Osteocyte (in vitro differentiated cells): ENCODE data around the gene MAPK11. TPM values are rescaled to one million over a fixed set of nuclear protein-coding genes. Genes with fewer than 3 reads are reported as not detected.

ENCODE experiments used
- DNase-seq: peaks from one replicate; pipeline ENCODE4 v3.0.0; 2021; ENCODE audit warnings: mixed read lengths; ENCODE audit not compliant: unreplicated experiment; ENCODE audit errors: extremely low spot score
- H3K27ac Mint-ChIP-seq: one replicate; pipeline ENCODE4 v1.8.0; 2021; ENCODE audit warnings: mild to moderate bottlenecking, mixed read lengths; ENCODE audit not compliant: unreplicated experiment
- H3K27me3 Mint-ChIP-seq: one replicate; pipeline ENCODE4 v1.8.0; 2021; ENCODE audit warnings: mixed read lengths; ENCODE audit not compliant: unreplicated experiment
- H3K36me3 Mint-ChIP-seq: one replicate; pipeline ENCODE4 v1.8.0; 2021; ENCODE audit warnings: mixed read lengths; ENCODE audit not compliant: unreplicated experiment
- H3K4me1 Mint-ChIP-seq: one replicate; pipeline ENCODE4 v1.8.0; 2021; ENCODE audit warnings: mixed read lengths; ENCODE audit not compliant: unreplicated experiment
- H3K4me3 Mint-ChIP-seq: one replicate; pipeline ENCODE4 v1.8.0; 2021; ENCODE audit warnings: mild to moderate bottlenecking, moderate library complexity, mixed read lengths; ENCODE audit not compliant: unreplicated experiment
- H3K9me3 Mint-ChIP-seq: one replicate; pipeline ENCODE4 v1.8.0; 2021; ENCODE audit warnings: mixed read lengths; ENCODE audit not compliant: unreplicated experiment
- total RNA-seq: library from RNA; stranded (reverse); gene quantifications from 2 replicates; pipeline ENCODE4 v1.2.1, GENCODE V29; 2021
- TF ChIP-seq, protein P1 (sequence below): fragments of 200-600 bp; sonication (generic); IDR thresholded peaks from 2 replicates; pipeline ENCODE4 v1.5.0; 2021; ENCODE audit warnings: antibody characterized with exemption, mild to moderate bottlenecking, moderate library complexity

MAPK11 gene
- total RNA-seq, 1 donor from 2014 or later, result 6.4 TPM

GRCh38 chr22:50249341-50250248 is 20.6 kb downstream of the MAPK11 start:
- TF ChIP-seq, protein P1, sequence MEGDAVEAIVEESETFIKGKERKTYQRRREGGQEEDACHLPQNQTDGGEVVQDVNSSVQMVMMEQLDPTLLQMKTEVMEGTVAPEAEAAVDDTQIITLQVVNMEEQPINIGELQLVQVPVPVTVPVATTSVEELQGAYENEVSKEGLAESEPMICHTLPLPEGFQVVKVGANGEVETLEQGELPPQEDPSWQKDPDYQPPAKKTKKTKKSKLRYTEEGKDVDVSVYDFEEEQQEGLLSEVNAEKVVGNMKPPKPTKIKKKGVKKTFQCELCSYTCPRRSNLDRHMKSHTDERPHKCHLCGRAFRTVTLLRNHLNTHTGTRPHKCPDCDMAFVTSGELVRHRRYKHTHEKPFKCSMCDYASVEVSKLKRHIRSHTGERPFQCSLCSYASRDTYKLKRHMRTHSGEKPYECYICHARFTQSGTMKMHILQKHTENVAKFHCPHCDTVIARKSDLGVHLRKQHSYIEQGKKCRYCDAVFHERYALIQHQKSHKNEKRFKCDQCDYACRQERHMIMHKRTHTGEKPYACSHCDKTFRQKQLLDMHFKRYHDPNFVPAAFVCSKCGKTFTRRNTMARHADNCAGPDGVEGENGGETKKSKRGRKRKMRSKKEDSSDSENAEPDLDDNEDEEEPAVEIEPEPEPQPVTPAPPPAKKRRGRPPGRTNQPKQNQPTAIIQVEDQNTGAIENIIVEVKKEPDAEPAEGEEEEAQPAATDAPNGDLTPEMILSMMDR, result no peak
- no peak overlapping the region for H3K27ac Mint-ChIP-seq
- peaks cover 12% of the 10 kb centered on the region for H3K4me1 Mint-ChIP-seq
- no peak for DNase-seq
- no peaks in the 10 kb centered on the region for H3K9me3 Mint-ChIP-seq
- no peaks in the 10 kb centered on the region for H3K27me3 Mint-ChIP-seq
- peaks cover 2% of the 10 kb centered on the region for H3K36me3 Mint-ChIP-seq
- peak overlapping the region; percentile 76 for H3K4me3 Mint-ChIP-seq

GRCh38 chr22:50248196-50249081 is 21.7 kb downstream of the MAPK11 start:
- no peak overlapping the region for H3K27ac Mint-ChIP-seq
- no peak for DNase-seq
- H3K27me3 Mint-ChIP-seq, result no peaks in the 10 kb centered on the region
- H3K4me1 Mint-ChIP-seq, result peaks cover 18% of the 10 kb centered on the region
- TF ChIP-seq, protein P1, result no peak
- H3K4me3 Mint-ChIP-seq, result no peak overlapping the region
- no peaks in the 10 kb centered on the region for H3K9me3 Mint-ChIP-seq
- peaks cover 2% of the 10 kb centered on the region for H3K36me3 Mint-ChIP-seq

DNA sequence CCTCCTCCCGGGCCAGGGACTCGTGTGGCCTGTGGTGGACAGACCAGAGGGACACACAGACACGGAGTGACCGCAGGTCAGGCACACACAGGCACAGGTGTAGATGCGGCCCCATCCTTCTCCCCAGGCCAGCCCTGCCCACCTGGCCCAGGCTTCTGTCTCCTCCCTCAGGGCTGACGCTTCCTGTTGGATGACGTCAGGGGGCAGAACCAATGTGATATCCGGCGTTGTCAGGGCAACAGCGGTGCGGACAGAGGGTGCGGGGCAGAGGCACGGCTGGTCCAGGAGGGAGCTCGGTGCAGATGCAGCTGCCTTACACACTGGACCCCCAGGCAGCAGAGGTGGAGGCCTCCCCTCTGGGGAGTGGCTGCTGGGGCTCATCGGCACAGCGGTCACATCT is 22.4 kb downstream of the MAPK11 start:
- no peaks in the 10 kb centered on the region for H3K27me3 Mint-ChIP-seq
- no peak overlapping the region for H3K27ac Mint-ChIP-seq
- H3K4me1 Mint-ChIP-seq, result peaks cover 24% of the 10 kb centered on the region
- no peak for DNase-seq
- peaks cover 2% of the 10 kb centered on the region for H3K36me3 Mint-ChIP-seq
- H3K9me3 Mint-ChIP-seq, result no peaks in the 10 kb centered on the region
- H3K4me3 Mint-ChIP-seq, result no peak overlapping the region
- TF ChIP-seq, protein P1, result no peak

DNA sequence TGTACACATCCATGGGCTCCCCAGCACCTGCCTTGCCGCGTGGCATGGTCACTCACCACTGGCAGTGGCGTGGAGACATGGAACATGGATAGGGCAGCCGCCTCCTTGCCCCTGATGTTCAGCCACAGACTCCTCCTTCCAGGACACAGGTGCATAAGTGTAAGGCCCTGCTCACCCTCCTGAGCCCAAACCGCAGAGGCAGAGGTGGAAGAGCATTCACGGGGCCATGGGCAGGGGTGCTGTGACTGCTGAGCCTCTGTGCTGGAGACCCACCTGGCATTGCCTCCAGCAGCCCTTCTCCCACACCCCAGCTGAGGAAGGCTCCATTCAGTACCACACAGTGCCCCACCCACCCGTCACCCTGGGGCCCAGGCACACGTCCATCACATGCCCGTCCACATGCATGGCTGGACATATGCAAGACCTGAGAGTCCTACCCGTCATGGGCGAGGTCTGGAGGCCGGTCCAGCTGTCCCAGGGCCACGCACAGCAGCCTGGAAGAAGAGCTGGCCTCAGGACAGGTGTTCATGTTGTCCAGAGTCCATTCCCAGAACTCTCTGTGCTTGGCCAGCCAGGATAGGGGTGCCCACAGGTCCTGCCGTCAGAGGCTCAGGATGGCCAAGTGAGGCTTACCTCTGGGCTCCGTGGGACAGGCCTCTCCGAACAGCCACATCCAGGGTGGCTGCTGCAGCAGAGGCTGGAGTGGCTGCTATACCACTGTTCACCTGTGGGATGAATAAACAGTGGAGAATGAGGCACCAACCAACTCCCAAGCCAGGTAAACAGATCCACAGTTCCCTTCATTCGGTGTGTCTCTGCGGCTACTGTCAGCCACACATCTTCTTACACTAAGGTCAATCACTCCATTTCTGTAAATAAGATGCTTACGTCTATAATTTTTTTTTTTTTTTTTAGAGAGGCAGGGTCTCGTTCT is 23.7 kb downstream of the MAPK11 start:
- no peaks in the 10 kb centered on the region for H3K27me3 Mint-ChIP-seq
- TF ChIP-seq, protein P1, result no peak
- H3K4me1 Mint-ChIP-seq, result peaks cover 36% of the 10 kb centered on the region
- H3K4me3 Mint-ChIP-seq, result peak overlapping the region; percentile 100
- H3K27ac Mint-ChIP-seq, result no peak overlapping the region
- peaks cover 2% of the 10 kb centered on the region for H3K36me3 Mint-ChIP-seq
- DNase-seq, result no peak
- H3K9me3 Mint-ChIP-seq, result no peaks in the 10 kb centered on the region
